Endodermal cell (in vitro differentiated cells): ENCODE results near the gene DUSP16. TPM values are rescaled to one million over a fixed set of nuclear protein-coding genes. Genes with fewer than 3 reads are reported as not detected.
"Not testable (repeated sequence)": the region's sequence is repeated elsewhere in the genome, so short reads cannot be mapped to it uniquely, and the experiment has no call there.

Source experiments
- DNase-seq: peaks from one replicate; pipeline ENCODE4 v3.0.0-alpha.2; 2017
- H3K27ac ChIP-seq: 2 replicates; pipeline ENCODE4 v1.5.1; 2013; ENCODE audit warnings: mild to moderate bottlenecking, low read depth, low read length, moderate library complexity
- H3K27me3 ChIP-seq: 2 replicates; pipeline ENCODE4 v1.6.1; 2013; ENCODE audit warnings: mild to moderate bottlenecking, low read length, moderate library complexity; ENCODE audit not compliant: insufficient read depth, control insufficient read depth, poor library complexity, severe bottlenecking
- H3K36me3 ChIP-seq: 2 replicates; pipeline ENCODE4 v1.7.0; 2013; ENCODE audit warnings: mild to moderate bottlenecking, low read length, moderate library complexity; ENCODE audit not compliant: control insufficient read depth, insufficient read depth
- H3K4me1 ChIP-seq: one replicate; pipeline ENCODE4 v1.7.0; 2013; ENCODE audit warnings: low read length; ENCODE audit not compliant: control insufficient read depth, insufficient read depth
- H3K4me3 ChIP-seq: 2 replicates; pipeline ENCODE4 v1.5.1; 2013; ENCODE audit warnings: mild to moderate bottlenecking, low read length, moderate library complexity
- H3K9ac ChIP-seq: 2 replicates; pipeline ENCODE4 v1.6.1; 2013; ENCODE audit warnings: mild to moderate bottlenecking, low read length, moderate library complexity; ENCODE audit not compliant: poor library complexity, severe bottlenecking; ENCODE audit errors: extremely low read depth
- H3K9me3 ChIP-seq: 2 replicates; pipeline ENCODE4 v1.6.1; 2013; ENCODE audit warnings: mild to moderate bottlenecking, low read length, moderate library complexity; ENCODE audit not compliant: control insufficient read depth
- H3K27ac Mint-ChIP-seq: 2 replicates; pipeline ENCODE4 v1.8.0; 2020; ENCODE audit warnings: mixed read lengths
- H3K27me3 Mint-ChIP-seq: 2 replicates; pipeline ENCODE4 v1.8.0; 2021; ENCODE audit warnings: mild to moderate bottlenecking, mixed read lengths; ENCODE audit not compliant: insufficient read depth
- H3K36me3 Mint-ChIP-seq: 2 replicates; pipeline ENCODE4 v1.8.0; 2020; ENCODE audit warnings: low read depth, mixed read lengths
- H3K4me1 Mint-ChIP-seq: 2 replicates; pipeline ENCODE4 v1.8.0; 2020; ENCODE audit warnings: mixed read lengths
- H3K4me3 Mint-ChIP-seq: 2 replicates; pipeline ENCODE4 v1.8.0; 2020; ENCODE audit warnings: mild to moderate bottlenecking, moderate library complexity, mixed read lengths
- H3K9me3 Mint-ChIP-seq: 2 replicates; pipeline ENCODE4 v1.8.0; 2020; ENCODE audit warnings: mild to moderate bottlenecking, mixed read lengths
- CTCF ChIP-seq: fragments of 200-600 bp; sonication (generic); conservative IDR thresholded peaks from 2 replicates; pipeline ENCODE4 v1.5.0; 2021; ENCODE audit warnings: antibody characterized with exemption, mild to moderate bottlenecking
- WGBS, 2 experiments: methylation state at CpG; one replicate each; pipeline versions ENCODE4 v1.1.5 to v1.1.7; 2013; ENCODE audit warnings: missing lambda C conversion rate in 2 of 2, mixed read lengths in 1 of 2; ENCODE audit not compliant: insufficient coverage in 1 of 2, insufficient read length in 1 of 2; 5-methylcytosine and 5-hydroxymethylcytosine counted together
- total RNA-seq, 2 donors: library from RNA; stranded (reverse); fragmentation: NEBNext Ultra II Directional in 1 of 2; extraction: Animal tissue kit (Norgen Biotek cat#: 25700) in 1 of 2; gene quantifications; 2 replicates in 1 of 2; 3 replicates in 1 of 2; pipeline ENCODE4 v1.2.1, GENCODE V29; 2021

DUSP16 gene
- total RNA-seq, 2 donors from 2014 or later = 28.1 to 42.5 TPM

- H3K27ac Mint-ChIP-seq = no peak overlapping the region
- no peak overlapping the region for H3K9ac ChIP-seq
- H3K4me3 Mint-ChIP-seq = no peak overlapping the region
- H3K4me3 ChIP-seq = no peak overlapping the region
- H3K27ac ChIP-seq = no peak overlapping the region
- peaks cover 10% of the 10 kb centered on the region for H3K27me3 Mint-ChIP-seq
- 77 to 97% methylated on average over 3 of the region's 3 CpGs for WGBS, 2 experiments
- H3K27me3 ChIP-seq = peaks cover 13% of the 10 kb centered on the region
- DNase-seq = no peak
- H3K4me1 ChIP-seq = no peaks in the 10 kb centered on the region
- no peaks in the 10 kb centered on the region for H3K9me3 ChIP-seq
- H3K9me3 Mint-ChIP-seq = no peaks in the 10 kb centered on the region
- no peaks in the 10 kb centered on the region for H3K4me1 Mint-ChIP-seq
- no peaks in the 10 kb centered on the region for H3K36me3 Mint-ChIP-seq
- H3K36me3 ChIP-seq = no peaks in the 10 kb centered on the region
- TF ChIP-seq CTCF = no peak
These were observed 30.3 kb upstream of the DUSP16 start for GRCh38 chr12:12592930-12593329.

GRCh38 chr12:12590961-12591360 lies 28.3 kb upstream of the DUSP16 start:
- no peak overlapping the region for H3K9ac ChIP-seq
- Mint-ChIP-seq H3K27me3 (peaks cover 10% of the 10 kb centered on the region), H3K36me3 (no peaks in the 10 kb centered on the region), H3K9me3 (no peaks in the 10 kb centered on the region), H3K4me3 (no peak overlapping the region), H3K4me1 (no peaks in the 10 kb centered on the region), H3K27ac (no peak overlapping the region)
- H3K27ac ChIP-seq = no peak overlapping the region
- no peak for TF ChIP-seq CTCF
- H3K9me3 ChIP-seq = no peaks in the 10 kb centered on the region
- no peaks in the 10 kb centered on the region for H3K36me3 ChIP-seq
- no peaks in the 10 kb centered on the region for H3K4me1 ChIP-seq
- H3K4me3 ChIP-seq = no peak overlapping the region
- peaks cover 13% of the 10 kb centered on the region for H3K27me3 ChIP-seq
- 96% methylated on average over 3 to 6 of the region's 6 CpGs for WGBS, 2 experiments
- no peak for DNase-seq

DNA sequence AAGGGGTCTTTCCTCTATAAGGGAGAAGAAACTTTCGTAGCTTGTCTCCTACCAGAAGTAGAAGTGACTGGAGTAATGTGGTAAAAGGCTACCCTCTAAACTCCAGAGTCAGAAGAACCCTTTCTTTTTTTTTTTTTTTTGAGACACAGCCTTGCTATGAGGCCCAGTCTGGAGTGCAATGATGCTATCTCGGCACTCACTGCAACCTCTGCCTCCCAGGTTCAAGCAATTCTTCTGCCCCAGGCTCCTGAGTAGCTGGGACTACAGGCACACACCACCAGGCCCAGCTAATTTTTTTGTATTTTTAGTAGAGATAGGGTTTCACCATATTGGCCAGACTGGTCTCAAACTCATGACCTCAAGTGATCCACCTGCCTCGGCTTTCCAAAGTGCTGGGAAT lies 25.8 kb upstream of the DUSP16 start:
- H3K36me3 Mint-ChIP-seq = not testable (repeated sequence)

GRCh38 chr12:12587878-12588277 lies 25.2 kb upstream of the DUSP16 start:
- H3K27me3 Mint-ChIP-seq = peaks cover 10% of the 10 kb centered on the region
- no peaks in the 10 kb centered on the region for H3K4me1 ChIP-seq
- WGBS, 2 experiments = 92 to 97% methylated on average over 1 of the region's 1 CpG
- no peak overlapping the region for H3K4me3 Mint-ChIP-seq
- no peaks in the 10 kb centered on the region for H3K9me3 ChIP-seq
- no peak overlapping the region for H3K9ac ChIP-seq
- peaks cover 8% of the 10 kb centered on the region for H3K4me1 Mint-ChIP-seq
- no peaks in the 10 kb centered on the region for H3K36me3 Mint-ChIP-seq
- no peak overlapping the region for H3K4me3 ChIP-seq
- H3K27ac ChIP-seq = no peak overlapping the region
- H3K36me3 ChIP-seq = no peaks in the 10 kb centered on the region
- no peak overlapping the region for H3K27ac Mint-ChIP-seq
- peaks cover 13% of the 10 kb centered on the region for H3K27me3 ChIP-seq
- TF ChIP-seq CTCF = no peak
- no peaks in the 10 kb centered on the region for H3K9me3 Mint-ChIP-seq
- no peak for DNase-seq

More for the DNA sequence above, 25.8 kb upstream of the DUSP16 start:
- 86 to 100% methylated on average over 2 to 3 of the region's 3 CpGs for WGBS, 2 experiments
- H3K27ac ChIP-seq, H3K4me1 ChIP-seq, H3K36me3 ChIP-seq, H3K4me3 Mint-ChIP-seq, H3K4me3 ChIP-seq, H3K9me3 Mint-ChIP-seq, H3K4me1 Mint-ChIP-seq, H3K9ac ChIP-seq, H3K9me3 ChIP-seq, H3K27ac Mint-ChIP-seq, DNase-seq: not testable (repeated sequence)
- H3K27me3 ChIP-seq = peaks cover 13% of the 10 kb centered on the region
- peaks cover 10% of the 10 kb centered on the region for H3K27me3 Mint-ChIP-seq
